Thoracic aorta (tissue), 2 donors: ENCODE measurements around the gene PLA1A. TPM values are rescaled to one million over a fixed set of nuclear protein-coding genes. Genes with fewer than 3 reads are reported as not detected.
"Not testable (repeated sequence)": the region's sequence is repeated elsewhere in the genome, so short reads cannot be mapped to it uniquely, and the experiment has no call there.

ENCODE experiments used
- ATAC-seq: fragments of 150-250 bp; one replicate; pipeline ENCODE4 v1.8.0; 2017; ENCODE audit warnings: low read depth; ENCODE audit not compliant: insufficient number of reproducible peaks, low FRiP score
- DNase-seq: peaks from one replicate; pipeline ENCODE4 v3.0.0-alpha.2; 2020; ENCODE audit warnings: low spot score
- H3K27ac ChIP-seq, 2 donors: fragments of 200-600 bp; sonication (generic); 1 replicate in 1 of 2; 2 replicates in 1 of 2; pipeline ENCODE4 v1.5.1; 2016; ENCODE audit warnings: mild to moderate bottlenecking in 2 of 2, moderate library complexity in 2 of 2
- H3K27me3 ChIP-seq: fragments of 200-600 bp; sonication (generic); replicated peaks from 2 replicates; pipeline ENCODE4 v1.6.0; 2016; ENCODE audit warnings: mild to moderate bottlenecking; ENCODE audit not compliant: insufficient read depth
- H3K36me3 ChIP-seq: fragments of 200-600 bp; sonication (generic); one replicate; pipeline ENCODE4 v1.5.1; 2016
- H3K4me1 ChIP-seq, 2 donors: fragments of 200-600 bp; sonication (generic); 1 replicate in 1 of 2; 2 replicates in 1 of 2; pipeline versions ENCODE4 v1.5.1 to v1.6.0; 2016; ENCODE audit warnings: low read depth in 2 of 2, mild to moderate bottlenecking in 1 of 2; ENCODE audit not compliant: control insufficient read depth in 1 of 2
- H3K4me3 ChIP-seq: fragments of 200-600 bp; sonication (generic); 2 replicates; pipeline ENCODE4 v1.5.1; 2016; ENCODE audit warnings: mild to moderate bottlenecking
- H3K9me3 ChIP-seq: fragments of 200-600 bp; sonication (generic); 2 replicates; pipeline ENCODE4 v1.5.1; 2016
- CTCF ChIP-seq: fragments of 200-600 bp; sonication (generic); IDR thresholded peaks from one replicate; pipeline ENCODE4 v1.5.1; 2019; ENCODE audit warnings: antibody characterized with exemption
- total RNA-seq, 2 donors: library from RNA; depleted of rRNA; stranded (reverse); fragments of >200 nt; gene quantifications; one replicate each; pipeline versions ENCODE4 v1.1.0 to v1.2.3, GENCODE V29; 2016

PLA1A gene
- total RNA-seq, 2 donors from 2014 or later: 4.9 to 20.8 TPM

GRCh38 chr3:119558626-119559317, 38.9 kb upstream of the PLA1A start:
- no peak overlapping the region for H3K27ac ChIP-seq
- H3K36me3 ChIP-seq: no peaks in the 10 kb centered on the region
- DNase-seq (no peak), ATAC-seq (no peak)
- no peak overlapping the region for H3K4me3 ChIP-seq
- H3K4me1 ChIP-seq: no peaks in the 10 kb centered on the region
- no peaks in the 10 kb centered on the region for H3K27me3 ChIP-seq
- TF ChIP-seq CTCF: no peak
- H3K9me3 ChIP-seq: no peaks in the 10 kb centered on the region

GRCh38 chr3:119559441-119559963, 38.2 kb upstream of the PLA1A start, which contains the start of gene CD80:
Gene CD80, minus strand, starts transcription at chr3:119559614. Its CDS starts 1,886 bp downstream, at chr3:119557728.
- Histone ChIP-seq H3K27ac (no peak within 1 kb of the TSS), H3K27me3 (no peaks in the 10 kb centered on the region), H3K36me3 (no peaks in the 10 kb centered on the region), H3K4me3 (no peak within 1 kb of the TSS), H3K4me1 (no peaks in the 10 kb centered on the region), H3K9me3 (no peaks in the 10 kb centered on the region)
- TF ChIP-seq CTCF: no peak
- ATAC-seq (no peak), DNase-seq (no peak)

- H3K27ac ChIP-seq: no peak overlapping the region
- no peak for TF ChIP-seq CTCF
- H3K36me3 ChIP-seq: no peaks in the 10 kb centered on the region
- H3K4me3 ChIP-seq: no peak overlapping the region
- no peaks in the 10 kb centered on the region for H3K9me3 ChIP-seq
- DNase-seq (no peak), ATAC-seq (no peak)
- H3K27me3 ChIP-seq: no peaks in the 10 kb centered on the region
- H3K4me1 ChIP-seq: no peaks in the 10 kb centered on the region
These were observed 37.5 kb upstream of the PLA1A start for GRCh38 chr3:119560160-119560559.

GRCh38 chr3:119562307-119562961, 35.3 kb upstream of the PLA1A start:
- Histone ChIP-seq H3K27me3 (no peaks in the 10 kb centered on the region), H3K4me1 (no peaks in the 10 kb centered on the region), H3K27ac (no peak overlapping the region), H3K9me3 (no peaks in the 10 kb centered on the region), H3K36me3 (no peaks in the 10 kb centered on the region), H3K4me3 (no peak overlapping the region)
- TF ChIP-seq CTCF: no peak
- ATAC-seq (no peak), DNase-seq (no peak)

- not testable (repeated sequence) for H3K4me1 ChIP-seq, ATAC-seq, H3K4me3 ChIP-seq, H3K27ac ChIP-seq, DNase-seq, H3K36me3 ChIP-seq, H3K9me3 ChIP-seq, H3K27me3 ChIP-seq
These were observed 34.4 kb upstream of the PLA1A start for GRCh38 chr3:119563334-119563733.
